MM.1S (cell line): ENCODE measurements around the gene WNK1.

Experiments used
- CTCF ChIP-seq: fragments of 300-600 bp; sonication (generic); IDR thresholded peaks from 2 replicates; pipeline ENCODE4 v1.5.1; 2016; ENCODE audit warnings: antibody characterized with exemption, low read length, mixed read lengths
- EZH2 ChIP-seq: fragments of 300-600 bp; sonication (generic); optimal IDR thresholded peaks from 2 replicates; pipeline ENCODE3; 2017; ENCODE audit warnings: low read depth, mild to moderate bottlenecking, antibody characterized with exemption, low read length, mixed read lengths
- EZH2phosphoT487 ChIP-seq: fragments of 300-600 bp; sonication (generic); IDR thresholded peaks from 2 replicates; pipeline ENCODE4 v1.6.1; 2018; ENCODE audit warnings: antibody characterized with exemption, low read length

DNA sequence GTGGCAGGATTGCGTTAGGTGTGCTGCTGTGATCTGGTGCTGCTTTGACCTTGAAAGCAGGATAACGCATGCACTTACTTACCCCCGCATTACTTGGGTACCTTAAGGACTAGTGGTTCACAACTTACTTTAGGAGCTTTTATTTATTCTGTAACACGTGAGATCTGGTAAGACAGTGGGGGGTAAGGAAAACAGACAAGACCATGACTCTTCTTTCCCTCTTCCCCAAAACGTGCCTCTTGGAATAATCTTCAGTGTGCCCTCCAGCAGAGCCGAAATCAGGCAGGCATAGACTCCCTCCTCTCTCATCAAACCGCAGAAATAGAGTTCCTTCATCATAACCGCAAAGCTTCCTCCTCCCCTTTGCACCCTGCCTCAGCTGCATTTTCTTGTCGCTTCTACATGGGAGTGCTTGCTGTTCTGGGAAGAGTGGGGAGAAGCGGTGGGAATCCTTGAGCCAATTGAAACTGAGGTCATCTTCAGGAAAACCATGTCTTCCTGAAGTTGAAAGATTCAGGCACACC lies 153.7 kb downstream of the WNK1 start:
- TF ChIP-seq CTCF (no peak), EZH2phosphoT487 (no peak), EZH2 (no peak)
